Activated CD4-positive, CD25-positive, alpha-beta regulatory T cell treated with anti-CD3 and anti-CD28 coated beads, Interleukin-2, amount 50 U/mL, for 16 hours (primary cell): ENCODE data around the gene INVS.
"Not testable (repeated sequence)": the region's sequence is repeated elsewhere in the genome, so short reads cannot be mapped to it uniquely, and the experiment has no call there.

Source experiments
- DNase-seq: peaks from one replicate; pipeline ENCODE4 v3.0.0-alpha.2; 2020; ENCODE audit warnings: low read depth, low spot score

INVS gene

DNA sequence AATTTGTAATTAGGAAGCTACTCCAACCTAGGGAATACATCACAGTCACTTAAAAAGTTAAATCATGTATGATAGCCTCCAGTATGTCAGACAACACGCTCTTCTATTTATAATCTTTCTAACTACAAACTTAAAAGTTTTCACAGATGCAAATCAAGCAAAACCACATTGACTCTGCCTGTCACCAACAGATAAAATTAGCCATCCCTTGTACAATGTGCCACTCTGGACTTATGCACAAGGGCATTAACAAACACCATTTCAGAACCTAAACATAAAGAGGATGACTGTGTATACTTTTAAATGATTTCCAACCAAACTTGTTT lies 15.0 kb upstream of the INVS start:
- no peak for DNase-seq

DNA sequence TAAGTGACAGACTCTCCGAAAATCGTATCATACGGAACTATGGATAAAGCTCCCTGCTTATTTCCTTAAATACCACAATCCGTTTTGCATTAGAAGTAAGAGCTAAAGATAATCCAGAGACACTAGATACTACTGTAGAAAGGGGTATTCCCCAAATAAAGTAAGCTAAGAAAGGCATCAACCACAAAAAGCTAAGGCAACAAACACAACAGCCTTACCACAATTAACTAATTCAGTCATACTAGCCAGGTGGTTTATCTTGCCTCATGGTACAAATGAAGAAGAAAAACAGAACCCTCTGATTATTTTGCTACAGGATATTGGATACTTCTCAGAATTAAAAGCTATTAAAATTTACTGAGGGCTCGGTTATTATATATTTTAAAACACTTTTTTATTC lies 14.3 kb upstream of the INVS start:
- DNase-seq, result no peak

DNA sequence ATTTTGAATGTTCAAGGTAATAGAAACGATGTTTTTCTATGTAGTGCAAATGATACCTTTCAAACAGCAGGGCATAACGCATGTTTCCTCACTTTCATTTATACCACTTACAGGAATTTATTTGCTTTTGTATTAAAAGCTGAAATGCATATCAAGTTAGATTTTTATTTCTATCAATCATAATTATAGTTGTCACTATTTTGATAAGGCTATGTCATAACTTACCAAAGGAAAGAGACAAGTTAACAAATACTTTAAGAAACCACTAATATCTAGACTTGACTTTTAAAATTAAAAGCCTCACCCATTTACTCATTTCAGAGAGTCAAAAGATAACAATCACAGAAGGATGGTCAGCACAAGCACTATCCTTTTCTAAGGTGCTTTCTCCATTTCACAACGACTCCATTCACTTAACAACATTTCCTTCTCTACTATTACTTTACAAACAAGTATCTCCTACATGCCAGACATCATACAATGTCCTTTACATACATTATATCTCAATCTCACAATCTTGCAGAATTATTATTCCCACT lies 12.9 kb upstream of the INVS start:
- DNase-seq, result no peak

DNA sequence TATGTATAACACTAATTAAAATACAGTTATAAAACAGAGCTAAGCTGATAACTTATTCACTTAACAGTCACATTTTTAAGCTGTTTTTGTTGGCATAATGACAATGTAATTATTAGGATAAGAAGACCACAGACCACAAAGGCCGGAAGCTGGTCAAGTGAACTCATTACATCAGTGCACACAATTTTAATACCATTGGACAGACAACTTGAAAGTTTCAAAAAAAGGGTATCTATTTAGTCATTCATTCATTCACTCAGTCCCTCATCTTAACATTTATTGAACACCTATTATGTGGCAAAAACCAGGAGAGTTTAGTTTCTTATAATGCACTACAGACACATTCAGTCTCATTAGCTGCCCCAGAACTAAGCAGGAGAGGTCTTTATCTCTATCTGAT lies 11.8 kb upstream of the INVS start:
- peak; percentile 10 for DNase-seq

DNA sequence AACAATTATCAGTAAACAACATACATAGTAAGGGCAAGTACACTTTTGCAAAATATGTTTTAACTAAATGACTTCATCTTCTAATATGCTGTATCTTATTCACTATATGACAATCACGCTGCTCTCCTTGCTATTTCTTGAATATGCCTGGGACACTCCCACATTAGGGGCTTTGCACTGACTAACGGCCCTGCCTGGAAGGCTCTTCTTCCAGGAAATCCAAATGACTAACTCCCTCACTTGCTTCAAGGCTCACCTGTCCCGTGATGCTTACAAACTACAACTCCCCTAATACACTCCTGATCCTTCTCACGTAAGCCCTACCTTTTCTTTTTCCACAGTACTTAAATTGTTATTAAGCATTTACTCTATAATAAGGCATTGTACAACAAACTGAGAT lies 10.8 kb upstream of the INVS start:
- DNase-seq, result no peak

DNA sequence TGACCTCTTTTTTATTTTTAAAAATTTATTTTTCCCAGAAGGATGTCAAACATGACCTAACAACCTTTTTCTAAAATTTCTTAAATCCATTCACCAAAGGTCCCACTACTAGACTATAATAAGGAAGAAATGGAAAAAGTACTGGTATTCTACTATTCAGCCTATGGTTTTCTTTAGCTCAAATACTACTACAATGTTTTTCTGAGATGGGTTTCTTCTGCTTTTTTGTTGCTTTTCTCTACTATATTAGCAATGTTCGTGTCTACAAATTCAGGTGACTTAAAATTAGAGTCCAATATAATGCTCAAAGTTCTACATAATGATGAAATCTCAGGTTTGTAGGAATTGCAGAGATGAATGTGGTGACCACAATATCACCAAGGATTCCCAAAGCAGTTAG lies 8.2 kb upstream of the INVS start:
- DNase-seq, result no peak

DNA sequence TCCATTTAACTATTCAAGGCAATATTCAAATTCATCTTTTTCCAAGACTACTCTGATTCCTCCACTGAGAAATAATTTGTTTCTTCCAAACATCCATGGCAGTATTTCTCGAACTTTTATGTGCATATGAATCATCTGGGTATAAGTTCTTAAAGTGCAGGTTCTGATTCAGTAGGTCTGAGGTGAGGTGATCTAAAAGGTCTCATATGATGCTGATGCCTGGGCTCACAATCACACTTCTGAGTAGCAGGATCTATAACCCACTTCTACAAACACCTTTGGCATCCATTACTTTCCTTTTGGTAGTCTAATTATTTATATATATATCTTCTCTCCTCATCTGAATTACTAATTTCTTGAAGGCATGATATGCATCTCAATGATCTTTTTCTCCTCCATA lies 7.4 kb upstream of the INVS start:
- DNase-seq, result no peak

DNA sequence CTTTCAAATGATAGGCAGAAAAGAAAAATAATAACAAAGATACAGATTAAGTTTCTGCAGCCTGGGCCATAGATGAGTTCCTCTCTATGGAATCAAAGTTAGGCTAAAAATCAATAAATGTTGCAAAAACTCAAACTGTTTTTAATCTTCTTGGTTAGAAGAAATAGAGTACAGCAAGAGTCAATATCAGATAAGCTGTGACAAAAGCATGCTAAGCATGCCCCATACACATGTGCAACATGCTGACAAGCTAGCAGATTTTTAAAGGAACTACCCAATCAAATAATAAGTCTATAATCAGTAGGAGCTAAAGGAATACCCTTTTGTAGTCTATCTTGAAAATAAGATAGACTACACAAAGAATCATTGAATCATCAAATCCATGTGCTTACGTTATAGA lies 7.0 kb upstream of the INVS start:
- DNase-seq, result no peak

DNA sequence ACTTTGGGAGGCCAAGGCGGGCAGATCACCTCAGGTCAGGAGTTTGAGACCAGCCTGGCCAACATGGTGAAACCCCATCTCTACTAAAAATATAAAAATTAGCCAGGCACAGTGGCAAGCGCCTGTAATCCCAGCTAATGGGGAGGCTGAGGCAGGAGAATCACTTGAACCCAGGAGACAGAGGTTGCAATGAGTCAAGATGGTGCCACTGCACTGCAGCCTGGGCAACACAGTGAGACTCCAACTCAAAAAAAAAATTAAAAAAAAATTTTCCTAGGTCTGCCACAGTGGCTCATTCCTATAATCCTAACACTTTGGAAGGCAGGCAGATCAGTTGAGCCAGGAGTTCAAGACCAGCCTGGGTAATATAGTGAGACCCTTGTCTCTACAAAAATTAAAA lies 4.6 kb upstream of the INVS start:
- DNase-seq, result not testable (repeated sequence)

DNA sequence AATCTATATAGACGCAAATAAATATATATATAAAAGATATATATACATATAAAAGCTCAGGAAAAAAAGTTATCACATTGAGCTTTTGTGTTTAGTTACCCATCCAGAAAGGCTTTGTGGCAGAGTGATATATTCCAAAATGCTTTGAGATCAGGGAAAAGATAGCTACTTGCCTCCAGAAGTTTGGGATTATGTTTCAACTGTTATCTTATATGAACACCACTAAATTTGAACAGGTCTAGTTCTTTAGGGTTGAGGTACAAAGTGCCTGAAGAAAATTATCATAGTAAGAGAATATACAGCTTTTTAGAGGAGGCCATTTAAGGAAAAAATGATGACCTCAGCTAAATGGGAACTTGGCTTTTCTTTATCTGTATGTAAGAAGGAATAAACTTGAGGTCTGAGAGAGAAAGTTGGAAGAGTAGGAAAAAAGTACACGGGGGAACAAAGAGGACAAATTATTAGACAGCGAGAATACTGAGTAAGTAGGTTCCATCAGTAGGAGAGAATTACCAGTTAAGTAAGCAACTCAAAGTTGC lies 2.6 kb upstream of the INVS start:
- no peak for DNase-seq

DNA sequence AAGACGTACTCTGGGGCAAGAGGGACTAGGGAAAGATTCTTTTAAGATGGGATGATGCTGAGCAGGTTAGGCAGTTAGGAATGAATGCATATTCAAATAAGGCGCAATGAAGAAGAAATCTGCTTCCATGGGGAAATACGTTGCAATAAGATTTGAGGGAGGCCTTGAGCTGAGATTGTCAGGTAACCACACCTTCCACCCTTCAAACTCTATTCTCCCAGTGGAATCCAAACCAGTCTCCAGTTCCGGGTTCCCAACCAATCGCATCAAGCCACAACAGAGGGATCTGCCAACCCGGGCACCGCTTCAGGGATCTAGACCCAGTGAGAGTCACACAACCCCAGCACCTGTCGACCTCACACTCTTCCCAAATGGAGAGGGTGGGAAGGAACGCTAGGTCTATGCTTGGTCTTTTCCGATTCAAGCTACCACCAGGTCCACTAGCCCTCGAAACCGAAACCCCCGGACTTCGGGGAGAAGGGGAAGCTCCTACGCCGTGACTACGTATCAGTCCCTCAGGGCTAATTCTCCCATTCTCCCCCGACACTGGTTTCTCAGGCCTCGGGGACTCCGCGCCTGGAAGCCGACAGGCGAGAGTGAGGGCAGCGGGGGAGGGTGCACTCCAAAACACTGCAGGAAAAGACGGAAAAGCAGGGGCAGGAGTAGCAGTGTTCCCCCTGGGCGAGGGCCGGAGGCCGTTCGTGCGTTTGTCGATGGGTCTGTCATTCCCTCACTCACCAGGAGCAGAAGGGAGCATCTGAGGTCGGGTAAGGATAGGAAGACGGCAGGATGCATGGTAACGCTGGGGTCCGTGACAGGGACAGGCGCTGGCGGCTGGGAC lies 777 bp upstream of the INVS start:
- no peak for DNase-seq

DNA sequence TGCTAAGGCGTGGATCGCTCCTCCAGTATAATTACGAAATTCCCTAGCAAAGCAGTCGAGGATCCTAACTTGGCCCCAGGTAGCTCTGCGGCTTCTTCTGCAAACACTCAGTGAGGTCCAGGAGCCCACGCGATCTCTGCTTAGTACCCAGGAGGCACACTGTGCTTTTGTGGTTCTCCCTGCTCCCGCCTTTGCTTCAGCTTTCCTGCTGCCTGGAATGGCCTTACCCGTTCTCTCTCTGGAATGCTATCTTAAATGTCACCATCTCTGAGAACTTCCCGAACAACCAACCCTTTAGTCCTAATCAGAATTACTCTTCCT lies 639 bp downstream of the INVS start:
- DNase-seq, result no peak

DNA sequence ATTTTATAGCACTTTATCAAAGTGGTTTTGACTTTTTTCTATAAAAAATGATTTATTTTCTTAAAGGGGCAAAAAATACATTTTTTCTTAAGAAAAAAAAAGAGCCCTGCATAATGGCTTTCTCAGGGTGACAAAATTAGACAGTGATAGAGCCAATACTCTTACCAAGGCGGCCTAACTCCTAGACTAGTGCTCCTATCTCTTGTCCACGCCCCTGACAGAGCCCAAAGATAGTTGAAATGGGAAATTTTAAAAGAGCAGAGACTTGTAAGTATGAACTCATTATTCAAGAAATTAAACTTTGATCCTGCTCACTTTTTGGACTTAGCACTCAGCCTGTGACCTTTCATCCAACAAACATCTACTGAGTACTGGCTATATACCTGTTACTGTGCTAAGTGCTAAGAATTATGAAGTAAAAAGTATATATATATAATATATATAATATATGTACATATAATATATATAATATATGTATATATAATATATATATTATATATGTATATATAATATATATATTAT lies 1.2 kb downstream of the INVS start:
- DNase-seq, result no peak

DNA sequence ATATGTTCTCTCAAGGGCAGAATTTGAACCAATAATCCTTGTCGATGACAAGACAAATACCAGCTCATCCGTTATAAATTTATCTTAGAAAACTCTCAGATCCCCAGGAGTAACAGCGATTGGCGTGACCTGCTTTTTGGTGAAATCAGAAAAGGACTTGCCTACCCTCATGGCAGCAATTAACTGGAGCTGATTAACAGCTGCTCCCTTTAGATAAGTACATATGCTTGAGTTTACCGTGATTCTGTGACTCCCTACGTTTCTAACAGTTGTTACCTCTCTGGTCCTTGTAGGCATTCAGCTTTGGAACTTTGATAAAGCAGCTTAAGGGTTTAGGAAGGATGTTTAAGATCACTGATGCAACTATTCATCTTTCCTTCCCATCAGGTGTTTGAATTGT lies 2.6 kb downstream of the INVS start:
- DNase-seq, result no peak

DNA sequence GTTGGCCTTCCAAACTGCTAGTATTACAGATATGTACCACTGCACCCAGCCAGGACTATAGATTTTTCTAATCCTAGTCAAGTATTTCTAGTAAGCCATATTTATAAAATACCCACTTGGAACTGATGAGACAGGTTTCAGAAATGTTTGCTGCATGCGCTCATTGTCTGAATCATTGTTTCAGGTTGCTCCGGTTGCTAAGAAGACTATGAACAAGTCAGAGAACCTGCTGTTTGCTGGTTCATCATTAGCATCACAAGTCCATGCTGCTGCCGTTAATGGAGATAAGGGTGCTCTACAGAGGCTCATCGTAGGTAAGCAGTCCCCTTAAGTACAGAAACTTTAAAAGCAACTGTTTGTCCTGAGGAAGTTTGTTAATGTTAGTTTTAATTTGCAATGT lies 5.3 kb downstream of the INVS start:
- no peak for DNase-seq

DNA sequence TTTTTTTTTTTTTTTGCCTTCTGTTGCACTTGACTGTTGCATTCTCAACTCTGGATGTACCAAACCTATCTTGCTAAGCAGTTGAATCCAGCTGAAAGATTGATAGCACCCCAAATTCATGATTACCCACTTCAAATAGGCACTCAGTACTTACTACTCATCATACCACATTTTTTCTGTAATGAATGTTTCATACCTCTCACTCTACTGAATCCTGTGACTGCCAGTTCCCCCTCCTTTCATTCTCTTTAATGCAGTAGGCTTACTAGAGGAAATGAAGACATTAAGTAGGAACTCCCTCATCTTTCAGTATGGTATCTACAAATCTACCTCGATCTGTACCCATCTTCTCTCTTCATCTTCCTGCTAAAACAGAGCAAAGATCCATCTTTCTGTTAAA lies 6.8 kb downstream of the INVS start:
- no peak for DNase-seq

DNA sequence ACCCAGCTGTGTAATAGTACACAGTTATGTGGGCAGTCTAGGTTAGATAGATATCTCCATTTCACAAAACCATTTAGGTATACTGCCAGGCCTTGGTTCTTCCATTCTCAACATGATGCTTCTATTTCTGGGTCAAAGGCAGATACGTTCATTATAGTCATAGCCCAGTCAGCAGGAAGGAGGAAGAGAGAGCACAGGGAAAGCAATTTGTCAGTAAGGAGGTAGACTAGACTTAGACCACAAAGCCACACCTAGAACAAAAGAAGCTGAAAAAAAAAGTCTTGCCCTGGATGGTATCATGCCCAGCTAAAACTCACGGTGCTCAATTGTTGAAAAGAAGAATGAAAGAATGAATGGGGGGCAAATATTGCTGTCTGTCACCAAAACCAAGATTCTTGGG lies 7.6 kb downstream of the INVS start:
- DNase-seq, result no peak

DNA sequence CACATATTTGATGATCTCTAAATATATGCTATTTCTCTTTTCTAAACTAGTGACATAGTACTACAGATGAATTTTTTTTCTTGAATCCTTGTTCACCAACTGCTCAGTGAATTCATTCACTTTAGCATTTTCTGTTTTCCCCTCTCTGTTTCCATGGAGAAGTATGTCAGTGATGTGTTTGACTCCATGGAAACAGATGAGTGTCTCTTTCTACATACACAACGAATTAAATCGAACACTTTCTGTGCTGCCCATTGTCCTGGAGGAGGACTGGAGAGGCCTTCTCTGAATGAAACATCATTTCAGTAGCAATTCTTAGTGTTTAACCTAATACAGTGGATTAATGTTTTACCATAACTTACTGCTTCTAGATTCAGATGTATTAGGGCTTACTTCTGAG lies 9.5 kb downstream of the INVS start:
- no peak for DNase-seq

DNA sequence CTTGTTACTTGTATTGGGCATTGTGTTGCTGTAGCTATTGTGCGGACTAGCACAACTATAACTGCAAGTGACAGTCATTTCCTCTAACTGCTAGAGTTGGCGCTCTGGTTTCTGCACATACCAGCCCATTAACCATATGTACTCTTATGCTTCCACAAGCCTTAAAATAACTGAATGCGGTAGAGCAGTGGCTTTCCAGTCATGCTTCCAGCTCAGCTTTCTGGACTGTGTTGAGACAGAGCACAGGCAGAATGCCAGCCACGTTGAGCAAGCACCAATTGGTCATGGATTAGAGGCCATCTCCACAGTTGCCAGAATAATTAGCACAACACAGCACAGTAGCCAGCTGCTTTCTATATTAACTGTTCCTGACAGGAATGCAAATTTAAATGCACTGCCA lies 12.2 kb downstream of the INVS start:
- no peak for DNase-seq

DNA sequence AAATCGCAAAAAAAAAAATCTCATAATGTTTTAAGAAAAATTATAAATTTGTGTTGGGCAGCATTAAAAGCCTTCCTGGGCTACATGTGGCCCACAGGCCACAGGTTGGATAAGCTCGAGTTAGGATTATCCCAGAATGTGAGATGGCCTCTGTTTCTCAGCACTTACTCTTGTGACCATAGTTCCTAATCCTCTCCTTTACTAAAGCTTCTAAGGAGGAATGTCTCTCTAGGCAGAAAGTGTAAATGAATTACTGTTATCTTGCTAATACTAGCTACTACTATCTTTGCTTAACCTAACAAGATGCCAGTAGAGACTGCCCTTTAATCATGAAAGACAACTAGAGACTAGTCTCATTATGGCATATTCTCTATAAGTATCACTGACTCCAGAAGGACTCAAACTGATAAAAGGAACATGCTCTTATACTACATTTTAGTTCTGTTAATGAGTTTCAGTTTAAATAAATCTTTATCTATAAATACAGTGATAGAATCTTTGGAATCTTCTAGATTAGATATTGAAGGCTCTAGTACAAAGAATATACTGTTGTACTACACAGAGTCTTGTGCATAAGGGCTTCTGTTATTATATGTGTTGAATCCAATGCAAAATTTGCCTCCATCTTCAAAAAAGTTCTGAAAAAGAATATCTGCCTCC lies 13.8 kb downstream of the INVS start:
- no peak for DNase-seq

DNA sequence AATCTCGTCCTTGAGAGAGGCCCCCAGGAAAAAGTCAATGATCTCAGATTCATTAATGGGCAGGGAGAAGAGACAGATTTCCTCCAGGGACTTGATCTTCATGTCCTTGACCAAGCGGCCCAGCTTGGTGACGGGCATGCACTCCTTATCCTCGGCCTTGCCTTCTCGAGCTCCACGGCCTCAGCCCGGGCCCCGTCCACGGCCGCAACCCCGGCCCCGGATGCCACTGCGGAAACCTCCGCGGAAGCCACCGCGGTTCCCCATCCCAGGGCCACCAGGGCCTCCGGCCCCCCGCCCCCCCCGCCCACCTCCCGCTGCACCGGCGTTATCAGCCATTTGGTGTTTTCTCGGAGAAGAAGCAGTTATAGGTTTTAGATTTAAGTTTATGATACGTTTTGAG lies 18.3 kb downstream of the INVS start:
- DNase-seq, result no peak

DNA sequence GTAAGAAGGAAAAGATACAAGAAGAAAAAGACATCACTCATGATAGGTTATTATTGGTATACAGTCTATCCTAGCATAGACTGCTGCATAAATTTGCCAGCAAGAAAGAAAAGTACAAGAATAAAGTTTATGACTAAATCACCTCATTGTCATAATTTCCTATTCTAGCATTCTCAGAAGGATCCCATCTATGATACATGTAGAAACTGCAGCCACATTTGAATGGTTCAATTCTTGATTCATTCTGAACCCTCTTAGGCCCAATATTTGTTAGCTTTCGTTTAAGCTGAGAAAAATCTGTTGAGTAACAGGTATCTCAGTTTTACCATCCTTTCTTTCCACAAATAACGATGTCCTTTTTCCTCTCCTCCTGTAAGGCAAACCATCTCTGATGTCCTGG lies 21.2 kb downstream of the INVS start:
- DNase-seq, result no peak

DNA sequence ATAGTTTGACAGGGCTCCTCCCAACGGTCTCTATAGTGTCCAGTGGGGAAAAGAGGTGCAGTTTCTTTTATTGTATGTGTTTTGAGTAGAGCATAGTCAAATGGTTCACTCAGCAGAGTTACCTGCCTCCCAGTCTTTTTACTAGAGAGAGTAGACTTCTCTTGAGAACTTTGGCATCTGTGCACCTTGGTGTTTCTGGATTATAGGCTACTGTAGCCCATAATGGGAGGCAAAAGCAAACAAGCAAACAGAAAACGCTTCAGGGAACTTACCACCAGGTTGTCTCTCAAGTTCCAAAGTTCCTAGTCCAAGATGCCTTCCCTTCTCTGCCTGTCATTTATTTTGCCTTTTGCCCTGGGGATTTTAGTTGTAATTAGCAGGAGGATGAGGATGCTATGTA lies 26.2 kb downstream of the INVS start:
- no peak for DNase-seq
